Activated CD8-positive, alpha-beta memory T cell treated with anti-CD3 and anti-CD28 coated beads for 4 hours (primary cell): ENCODE data around the gene ETF1.

Experiments
- DNase-seq, 2 donors: peaks; one replicate each; pipeline ENCODE4 v3.0.0-alpha.2; 2020; ENCODE audit warnings: low read depth in 2 of 2

Gene ETF1

GRCh38 chr5:138563340-138564118 is 20.5 kb upstream of the ETF1 start:
- DNase-seq, result no peak

- no peak for DNase-seq
These were observed 17.9 kb upstream of the ETF1 start for GRCh38 chr5:138560971-138561370.

GRCh38 chr5:138559937-138560336 is 16.9 kb upstream of the ETF1 start:
- DNase-seq, result no peak

- DNase-seq, result no peak
These were observed 14.6 kb upstream of the ETF1 start for GRCh38 chr5:138557677-138558076.

- no peak for DNase-seq
These were observed 11.1 kb upstream of the ETF1 start for GRCh38 chr5:138554143-138554542.

- no peak for DNase-seq
These were observed 10.5 kb upstream of the ETF1 start for GRCh38 chr5:138553437-138554095.

- DNase-seq, result no peak
These were observed 9.6 kb upstream of the ETF1 start for GRCh38 chr5:138552657-138553056.

- DNase-seq, result no peak
These were observed 6.4 kb upstream of the ETF1 start for GRCh38 chr5:138549414-138549813.

- DNase-seq, result no peak
These were observed 3.0 kb upstream of the ETF1 start for GRCh38 chr5:138545919-138546562.

- no peak for DNase-seq
These were observed 1.4 kb upstream of the ETF1 start for GRCh38 chr5:138544181-138545134.

GRCh38 chr5:138543730-138544104 is 681 bp upstream of the ETF1 start:
- no peak for DNase-seq

GRCh38 chr5:138542180-138542955 is 668 bp downstream of the ETF1 start:
- DNase-seq, result no peak

GRCh38 chr5:138541511-138542179 is 1.4 kb downstream of the ETF1 start:
- no peak for DNase-seq

GRCh38 chr5:138539791-138540190 is 3.2 kb downstream of the ETF1 start:
- DNase-seq, result no peak

GRCh38 chr5:138538943-138539627 is 4.0 kb downstream of the ETF1 start:
- no peak for DNase-seq

- DNase-seq, result no peak
These were observed 6.2 kb downstream of the ETF1 start for GRCh38 chr5:138536665-138537315.

GRCh38 chr5:138536215-138536614 is 6.8 kb downstream of the ETF1 start:
- no peak for DNase-seq

- DNase-seq, result no peak
These were observed 8.8 kb downstream of the ETF1 start for GRCh38 chr5:138533973-138534941.
